A673 (cell line): ENCODE measurements around the gene PPP1CC.

Experiments used
- EZH2 ChIP-seq: fragments of 200-600 bp; sonication (generic); IDR thresholded peaks from 2 replicates; pipeline ENCODE4 v1.6.1; 2017; ENCODE audit warnings: borderline replicate concordance, low read depth, mild to moderate bottlenecking, mixed read lengths, antibody characterized with exemption, low read length; ENCODE audit not compliant: poor library complexity, severe bottlenecking
- TF ChIP-seq, protein P1 (sequence below): fragments of 300-800, 200-600 bp; sonication (generic); conservative IDR thresholded peaks from 2 replicates; pipeline ENCODE4 v1.5.1; 2017; ENCODE audit warnings: low read depth, mild to moderate bottlenecking, antibody characterized with exemption, low read length, moderate library complexity, mixed read lengths

DNA sequence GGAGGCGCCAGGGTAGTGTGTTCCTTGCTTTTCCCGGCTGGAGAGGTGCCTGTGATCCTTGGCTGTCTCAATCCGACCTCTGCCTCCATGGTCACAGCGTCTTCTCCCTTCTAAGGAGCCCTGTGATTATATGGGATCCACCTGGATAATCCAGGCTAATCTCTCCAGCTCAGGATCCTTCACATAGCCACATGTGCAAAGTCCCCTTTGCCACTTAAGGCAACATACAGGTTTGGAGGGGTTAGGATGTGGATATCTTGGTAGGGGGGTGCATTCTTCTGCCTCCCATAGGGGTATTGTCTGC, 52.6 kb downstream of the PPP1CC start:
- TF ChIP-seq, protein P1, sequence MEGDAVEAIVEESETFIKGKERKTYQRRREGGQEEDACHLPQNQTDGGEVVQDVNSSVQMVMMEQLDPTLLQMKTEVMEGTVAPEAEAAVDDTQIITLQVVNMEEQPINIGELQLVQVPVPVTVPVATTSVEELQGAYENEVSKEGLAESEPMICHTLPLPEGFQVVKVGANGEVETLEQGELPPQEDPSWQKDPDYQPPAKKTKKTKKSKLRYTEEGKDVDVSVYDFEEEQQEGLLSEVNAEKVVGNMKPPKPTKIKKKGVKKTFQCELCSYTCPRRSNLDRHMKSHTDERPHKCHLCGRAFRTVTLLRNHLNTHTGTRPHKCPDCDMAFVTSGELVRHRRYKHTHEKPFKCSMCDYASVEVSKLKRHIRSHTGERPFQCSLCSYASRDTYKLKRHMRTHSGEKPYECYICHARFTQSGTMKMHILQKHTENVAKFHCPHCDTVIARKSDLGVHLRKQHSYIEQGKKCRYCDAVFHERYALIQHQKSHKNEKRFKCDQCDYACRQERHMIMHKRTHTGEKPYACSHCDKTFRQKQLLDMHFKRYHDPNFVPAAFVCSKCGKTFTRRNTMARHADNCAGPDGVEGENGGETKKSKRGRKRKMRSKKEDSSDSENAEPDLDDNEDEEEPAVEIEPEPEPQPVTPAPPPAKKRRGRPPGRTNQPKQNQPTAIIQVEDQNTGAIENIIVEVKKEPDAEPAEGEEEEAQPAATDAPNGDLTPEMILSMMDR, result no peak
- no peak for TF ChIP-seq EZH2
